Parathyroid adenoma (tissue), 2 donors: ENCODE data around the gene ZBTB4.

Experiments used
- H2AFZ ChIP-seq: fragments of 300-600 bp; sonication (generic); one replicate; pipeline ENCODE4 v1.7.0; 2017; ENCODE audit warnings: antibody characterized with exemption, mild to moderate bottlenecking
- H3K27ac ChIP-seq: fragments of 300-600 bp; sonication (generic); one replicate; pipeline ENCODE4 v1.7.0; 2017
- H3K27me3 ChIP-seq: fragments of 300-600 bp; sonication (generic); one replicate; pipeline ENCODE4 v1.7.0; 2017; ENCODE audit warnings: low read length; ENCODE audit not compliant: control insufficient read depth, insufficient read depth
- H3K36me3 ChIP-seq: fragments of 300-600 bp; sonication (generic); one replicate; pipeline ENCODE4 v1.7.0; 2017; ENCODE audit warnings: low read length; ENCODE audit not compliant: control insufficient read depth, insufficient read depth
- H3K4me1 ChIP-seq: fragments of 300-600 bp; sonication (generic); one replicate; pipeline ENCODE4 v1.7.0; 2017; ENCODE audit warnings: control low read depth
- H3K4me2 ChIP-seq: fragments of 300-600 bp; sonication (generic); one replicate; pipeline ENCODE4 v1.7.0; 2017; ENCODE audit warnings: low read length
- H3K4me3 ChIP-seq: fragments of 300-600 bp; sonication (generic); one replicate; pipeline ENCODE4 v1.7.0; 2017; ENCODE audit warnings: low read depth, low read length
- H3K79me2 ChIP-seq: fragments of 300-600 bp; sonication (generic); one replicate; pipeline ENCODE4 v1.7.0; 2017; ENCODE audit warnings: control low read depth
- H3K9ac ChIP-seq: fragments of 300-600 bp; sonication (generic); one replicate; pipeline ENCODE4 v1.7.0; 2017; ENCODE audit warnings: mild to moderate bottlenecking
- H3K9me3 ChIP-seq: fragments of 300-600 bp; sonication (generic); one replicate; pipeline ENCODE4 v1.7.0; 2017; ENCODE audit warnings: low read length; ENCODE audit not compliant: control insufficient read depth
- TF ChIP-seq, protein P1 (sequence below): fragments of 300-600 bp; sonication (generic); IDR thresholded peaks from one replicate; pipeline ENCODE4 v1.7.0; 2017; ENCODE audit warnings: antibody characterized with exemption, mild to moderate bottlenecking
- donor health status: primary hyperparathyroidism.

ZBTB4 gene

DNA sequence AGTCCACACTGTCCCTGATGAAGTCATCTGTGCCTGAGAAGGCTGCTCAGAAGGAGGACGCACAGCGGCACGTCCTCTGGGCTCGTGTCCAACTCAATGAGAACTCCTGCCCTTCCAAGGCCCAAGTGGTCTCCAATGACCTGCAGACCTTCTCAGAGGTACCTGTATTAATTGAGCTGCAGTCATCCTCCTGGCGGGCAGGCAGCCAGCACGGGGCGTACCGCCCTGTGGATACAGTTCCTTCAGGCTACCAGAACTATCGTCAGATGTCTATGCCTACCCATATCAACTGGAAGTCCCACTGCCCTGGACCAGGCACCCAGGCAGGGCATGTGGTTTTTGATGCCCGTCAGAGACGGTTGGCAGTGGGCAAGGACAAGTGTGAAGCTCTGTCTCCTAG lies 47.1 kb downstream of the ZBTB4 start:
- H3K27me3 ChIP-seq = no peaks in the 10 kb centered on the region
- H3K27ac ChIP-seq = no peak overlapping the region
- H3K79me2 ChIP-seq = no peaks in the 10 kb centered on the region
- H3K9ac ChIP-seq = no peak overlapping the region
- H3K4me1 ChIP-seq = no peaks in the 10 kb centered on the region
- H2AFZ ChIP-seq = no peak overlapping the region
- H3K4me2 ChIP-seq = no peak overlapping the region
- no peaks in the 10 kb centered on the region for H3K36me3 ChIP-seq
- H3K9me3 ChIP-seq = no peaks in the 10 kb centered on the region
- TF ChIP-seq, protein P1, sequence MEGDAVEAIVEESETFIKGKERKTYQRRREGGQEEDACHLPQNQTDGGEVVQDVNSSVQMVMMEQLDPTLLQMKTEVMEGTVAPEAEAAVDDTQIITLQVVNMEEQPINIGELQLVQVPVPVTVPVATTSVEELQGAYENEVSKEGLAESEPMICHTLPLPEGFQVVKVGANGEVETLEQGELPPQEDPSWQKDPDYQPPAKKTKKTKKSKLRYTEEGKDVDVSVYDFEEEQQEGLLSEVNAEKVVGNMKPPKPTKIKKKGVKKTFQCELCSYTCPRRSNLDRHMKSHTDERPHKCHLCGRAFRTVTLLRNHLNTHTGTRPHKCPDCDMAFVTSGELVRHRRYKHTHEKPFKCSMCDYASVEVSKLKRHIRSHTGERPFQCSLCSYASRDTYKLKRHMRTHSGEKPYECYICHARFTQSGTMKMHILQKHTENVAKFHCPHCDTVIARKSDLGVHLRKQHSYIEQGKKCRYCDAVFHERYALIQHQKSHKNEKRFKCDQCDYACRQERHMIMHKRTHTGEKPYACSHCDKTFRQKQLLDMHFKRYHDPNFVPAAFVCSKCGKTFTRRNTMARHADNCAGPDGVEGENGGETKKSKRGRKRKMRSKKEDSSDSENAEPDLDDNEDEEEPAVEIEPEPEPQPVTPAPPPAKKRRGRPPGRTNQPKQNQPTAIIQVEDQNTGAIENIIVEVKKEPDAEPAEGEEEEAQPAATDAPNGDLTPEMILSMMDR = no peak
- H3K4me3 ChIP-seq = no peak overlapping the region

- Histone ChIP-seq H3K4me1 (no peaks in the 10 kb centered on the region), H2AFZ (no peak overlapping the region), H3K4me3 (no peak overlapping the region), H3K9ac (no peak overlapping the region), H3K27ac (no peak overlapping the region), H3K4me2 (no peak overlapping the region), H3K36me3 (no peaks in the 10 kb centered on the region), H3K27me3 (no peaks in the 10 kb centered on the region), H3K9me3 (no peaks in the 10 kb centered on the region), H3K79me2 (no peaks in the 10 kb centered on the region)
- TF ChIP-seq, protein P1 = no peak
Observed at GRCh38 chr17:7431231-7431630, 48.2 kb downstream of the ZBTB4 start.

DNA sequence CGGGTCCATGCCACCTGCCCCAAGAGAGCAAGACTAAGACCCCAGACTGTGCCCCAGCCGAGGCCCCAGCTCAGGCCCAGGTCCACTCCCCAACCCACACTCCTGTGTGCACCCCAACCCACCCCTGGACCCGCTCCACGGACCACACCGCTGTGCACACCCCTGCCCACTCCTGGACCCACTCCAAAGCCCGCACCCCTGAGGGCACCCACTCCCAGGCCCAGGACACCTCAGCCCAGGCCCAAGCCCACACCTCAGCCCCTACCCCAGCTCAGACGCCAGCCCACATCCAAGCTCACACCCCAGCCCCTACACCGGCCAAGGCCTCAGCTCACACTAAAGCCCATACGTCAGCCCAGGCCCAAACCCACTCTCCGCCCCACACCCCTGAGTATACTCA lies 49.7 kb downstream of the ZBTB4 start:
- Histone ChIP-seq H3K79me2 (no peaks in the 10 kb centered on the region), H3K4me2 (no peak overlapping the region), H3K9ac (no peak overlapping the region), H3K4me1 (no peaks in the 10 kb centered on the region), H3K36me3 (no peaks in the 10 kb centered on the region), H3K27ac (no peak overlapping the region), H2AFZ (no peak overlapping the region), H3K9me3 (no peaks in the 10 kb centered on the region), H3K4me3 (no peak overlapping the region), H3K27me3 (no peaks in the 10 kb centered on the region)
- TF ChIP-seq, protein P1 = no peak

DNA sequence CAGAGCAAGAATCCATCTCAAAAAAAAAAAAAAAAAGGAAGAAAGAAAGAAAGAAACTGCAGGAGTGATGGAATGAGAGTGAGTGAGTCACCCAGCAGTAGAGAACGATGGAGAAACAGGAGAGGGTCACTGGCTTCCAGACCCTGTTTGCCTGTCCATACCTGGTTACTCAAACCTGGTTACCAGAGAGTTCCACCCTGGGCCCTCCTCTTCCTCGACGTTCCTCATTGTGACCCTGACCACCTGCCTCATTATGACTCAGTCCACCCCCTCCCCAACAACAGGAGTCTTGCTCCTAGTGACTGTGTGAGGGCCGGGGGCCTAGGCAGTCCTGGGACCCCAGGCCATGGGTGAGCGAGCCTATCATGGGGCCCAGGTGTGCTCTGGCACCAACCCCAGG lies 50.9 kb downstream of the ZBTB4 start, which contains the start of gene SPEM3:
Gene SPEM3 (plus strand): TSS at position 301 of the 400 bp plus-strand sequence. CDS start 46 bp downstream, at position 347.
- no peaks in the 10 kb centered on the region for H3K9me3 ChIP-seq
- H3K4me1 ChIP-seq = no peaks in the 10 kb centered on the region
- no peak within 1 kb of the TSS for H3K27ac ChIP-seq
- H2AFZ ChIP-seq = no peak within 1 kb of the TSS
- H3K79me2 ChIP-seq = no peaks in the 10 kb centered on the region
- no peak within 1 kb of the TSS for H3K9ac ChIP-seq
- TF ChIP-seq, protein P1 = no peak
- no peak within 1 kb of the TSS for H3K4me3 ChIP-seq
- H3K4me2 ChIP-seq = no peak within 1 kb of the TSS
- no peaks in the 10 kb centered on the region for H3K36me3 ChIP-seq
- H3K27me3 ChIP-seq = no peaks in the 10 kb centered on the region

DNA sequence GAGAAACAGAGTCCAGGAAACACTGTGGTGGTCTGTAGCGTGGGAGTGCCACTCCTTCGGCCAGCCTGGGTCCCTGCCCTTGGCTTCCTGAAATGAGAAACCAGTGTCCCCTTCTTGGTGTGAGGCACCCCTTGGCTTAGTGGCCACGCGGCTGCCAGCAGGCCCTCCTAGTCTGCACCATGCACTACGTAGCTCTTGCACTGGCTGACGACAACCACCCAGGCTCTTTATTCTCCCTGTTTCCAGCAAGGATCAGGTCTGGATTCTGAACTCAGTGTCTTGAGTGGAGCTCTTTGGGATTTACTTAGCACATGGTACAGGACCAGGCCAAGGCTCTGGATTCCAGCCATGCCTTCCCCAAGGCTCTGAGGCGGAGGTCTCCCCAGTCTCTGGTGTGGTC lies 51.9 kb downstream of the ZBTB4 start:
- Histone ChIP-seq H3K36me3 (no peaks in the 10 kb centered on the region), H3K79me2 (no peaks in the 10 kb centered on the region), H3K27me3 (no peaks in the 10 kb centered on the region), H2AFZ (no peak overlapping the region), H3K9me3 (no peaks in the 10 kb centered on the region), H3K4me2 (no peak overlapping the region), H3K27ac (no peak overlapping the region), H3K9ac (no peak overlapping the region), H3K4me1 (no peaks in the 10 kb centered on the region), H3K4me3 (no peak overlapping the region)
- TF ChIP-seq, protein P1 = no peak
